ENCODE data around the gene VDAC1.
A peak's percentile ranks its signal among the peaks of the same experiment; 100 is the strongest.
"Not testable (repeated sequence)": the region's sequence is repeated elsewhere in the genome, so short reads cannot be mapped to it uniquely, and the experiment has no call there.

Gene VDAC1

DNA sequence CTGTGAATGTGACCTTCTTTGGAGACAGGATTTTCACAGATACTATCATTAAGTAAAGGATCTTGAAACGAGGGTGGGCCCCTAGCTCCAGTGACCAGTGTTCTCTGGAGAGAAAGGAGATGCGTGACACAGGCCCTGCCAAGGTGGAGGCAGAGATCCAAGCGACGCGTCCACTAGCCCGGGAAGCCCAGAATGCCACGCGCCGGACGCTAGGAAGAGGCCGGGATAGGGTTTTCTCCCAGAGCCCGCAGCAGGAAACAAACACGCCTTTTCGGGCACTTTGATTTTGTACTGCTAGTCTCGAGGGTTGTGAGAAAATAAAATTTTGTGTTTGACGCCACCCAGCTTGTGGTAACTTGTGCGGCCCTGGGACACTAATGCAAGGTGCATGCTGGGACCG, 29.6 kb upstream of the VDAC1 start:
- no peak overlapping the region for H3K4me3 ChIP-seq (ENCODE audit: low read depth, low read length)
- no peak for DNase-seq (ENCODE audit: low read depth)
- TF ChIP-seq, protein P1, sequence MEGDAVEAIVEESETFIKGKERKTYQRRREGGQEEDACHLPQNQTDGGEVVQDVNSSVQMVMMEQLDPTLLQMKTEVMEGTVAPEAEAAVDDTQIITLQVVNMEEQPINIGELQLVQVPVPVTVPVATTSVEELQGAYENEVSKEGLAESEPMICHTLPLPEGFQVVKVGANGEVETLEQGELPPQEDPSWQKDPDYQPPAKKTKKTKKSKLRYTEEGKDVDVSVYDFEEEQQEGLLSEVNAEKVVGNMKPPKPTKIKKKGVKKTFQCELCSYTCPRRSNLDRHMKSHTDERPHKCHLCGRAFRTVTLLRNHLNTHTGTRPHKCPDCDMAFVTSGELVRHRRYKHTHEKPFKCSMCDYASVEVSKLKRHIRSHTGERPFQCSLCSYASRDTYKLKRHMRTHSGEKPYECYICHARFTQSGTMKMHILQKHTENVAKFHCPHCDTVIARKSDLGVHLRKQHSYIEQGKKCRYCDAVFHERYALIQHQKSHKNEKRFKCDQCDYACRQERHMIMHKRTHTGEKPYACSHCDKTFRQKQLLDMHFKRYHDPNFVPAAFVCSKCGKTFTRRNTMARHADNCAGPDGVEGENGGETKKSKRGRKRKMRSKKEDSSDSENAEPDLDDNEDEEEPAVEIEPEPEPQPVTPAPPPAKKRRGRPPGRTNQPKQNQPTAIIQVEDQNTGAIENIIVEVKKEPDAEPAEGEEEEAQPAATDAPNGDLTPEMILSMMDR (IDR thresholded peaks at IDR 0.05; ENCODE audit: insufficient read depth, low read depth, low read length, missing control alignments), result no peak

DNA sequence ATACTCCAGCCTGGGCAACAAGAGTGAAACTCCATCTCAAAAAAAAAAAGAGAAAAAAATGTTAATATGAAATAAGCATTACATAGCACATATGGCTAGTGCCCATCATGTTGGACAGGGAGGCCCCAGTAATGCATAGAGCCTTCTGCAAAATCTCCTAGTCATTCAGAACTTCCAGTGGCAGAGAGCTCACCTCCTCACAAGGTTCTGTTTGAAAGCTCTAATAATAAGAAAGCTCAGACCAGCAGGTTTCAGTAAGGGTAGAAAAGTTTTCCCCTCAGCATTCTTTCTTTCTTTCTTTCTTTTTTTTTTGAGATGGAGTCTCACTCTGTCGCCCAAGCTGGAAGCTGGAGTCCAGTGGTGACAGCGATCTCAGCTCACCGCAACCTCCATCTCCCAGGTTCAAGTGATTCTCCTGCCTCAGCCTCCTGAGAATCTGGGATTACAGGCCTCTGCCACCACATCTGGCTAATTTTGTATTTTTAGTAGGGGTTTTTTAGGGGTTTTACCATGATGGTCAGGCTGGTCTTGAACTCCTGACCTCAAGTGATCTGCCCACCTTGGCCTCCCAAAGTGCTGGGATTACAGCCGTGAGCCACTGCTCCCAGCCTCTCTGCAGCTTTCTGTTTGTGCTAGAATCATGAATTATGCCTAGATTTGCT, 25.7 kb upstream of the VDAC1 start:
- not testable (repeated sequence) for H3K4me3 ChIP-seq (ENCODE audit: low read depth, low read length)
- peak; percentile 62 for DNase-seq (ENCODE audit: low read depth)

DNA sequence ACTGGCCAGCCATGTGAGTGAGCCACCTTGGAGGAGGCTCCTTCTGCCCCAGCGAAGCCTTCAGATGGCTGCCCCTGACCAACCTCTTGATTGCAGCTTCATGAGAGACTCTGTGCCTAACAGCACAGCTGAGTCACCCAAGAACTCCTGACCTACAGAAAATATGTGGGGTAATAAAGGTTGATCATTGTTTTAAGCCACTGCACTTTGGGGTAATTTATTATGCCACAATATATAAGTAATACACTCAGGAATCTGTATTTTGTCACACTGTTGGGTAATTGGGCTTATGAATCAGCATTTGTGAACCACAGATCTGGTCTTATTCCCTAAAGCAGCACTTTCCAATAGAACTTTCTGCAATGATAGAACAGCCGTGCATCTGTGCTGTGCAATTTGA, 24.4 kb upstream of the VDAC1 start:
- TF ChIP-seq, protein P1 (IDR thresholded peaks at IDR 0.05; ENCODE audit: insufficient read depth, low read depth, low read length, missing control alignments), result no peak
- no peak for DNase-seq (ENCODE audit: low read depth)

DNA sequence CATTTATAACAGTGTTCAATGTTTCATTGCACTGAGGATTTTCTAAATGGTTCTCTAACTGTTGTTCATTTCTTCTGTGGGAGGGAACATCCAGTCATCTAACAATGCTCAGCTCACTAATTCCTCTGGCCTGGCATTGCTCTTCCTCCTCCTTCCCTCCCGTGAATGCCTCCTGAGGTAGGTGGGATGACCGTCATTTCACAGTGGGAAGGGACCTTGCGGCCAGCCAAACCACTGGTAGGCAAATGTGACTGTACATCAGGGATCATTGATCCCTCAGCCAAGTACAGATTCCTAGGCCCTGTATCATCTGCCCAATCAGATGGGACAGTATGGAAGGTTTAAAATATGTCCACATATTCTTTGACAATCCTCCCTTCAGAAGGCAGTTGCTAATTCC, 23.7 kb upstream of the VDAC1 start:
- no peak overlapping the region for H3K4me3 ChIP-seq (ENCODE audit: low read depth, low read length)
- no peak for DNase-seq (ENCODE audit: low read depth)
- TF ChIP-seq, protein P1 (IDR thresholded peaks at IDR 0.05; ENCODE audit: insufficient read depth, low read depth, low read length, missing control alignments), result no peak

More for the DNA sequence above, 24.4 kb upstream of the VDAC1 start:
- H3K4me3 ChIP-seq (ENCODE audit: low read depth, low read length), result no peak overlapping the region

DNA sequence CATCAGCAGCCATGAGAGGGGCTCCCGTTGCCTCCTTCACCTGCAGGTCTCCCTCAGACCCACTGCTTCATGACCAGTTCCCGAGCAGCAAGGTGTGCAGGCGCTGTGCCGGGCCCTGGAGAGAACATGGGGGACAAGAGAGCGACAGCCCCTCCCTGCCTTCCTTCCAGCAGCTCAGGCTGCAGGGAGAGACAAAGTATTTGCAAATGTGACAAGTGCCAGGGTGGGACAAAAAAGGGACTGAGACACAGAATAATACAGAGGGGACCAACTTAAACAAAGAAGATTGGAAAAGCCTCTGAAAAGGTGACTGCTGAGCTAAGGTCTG, 22.5 kb upstream of the VDAC1 start:
- H3K4me3 ChIP-seq (ENCODE audit: low read depth, low read length), result no peak overlapping the region
- TF ChIP-seq, protein P1 (IDR thresholded peaks at IDR 0.05; ENCODE audit: insufficient read depth, low read depth, low read length, missing control alignments), result no peak
- DNase-seq (ENCODE audit: low read depth), result no peak

DNA sequence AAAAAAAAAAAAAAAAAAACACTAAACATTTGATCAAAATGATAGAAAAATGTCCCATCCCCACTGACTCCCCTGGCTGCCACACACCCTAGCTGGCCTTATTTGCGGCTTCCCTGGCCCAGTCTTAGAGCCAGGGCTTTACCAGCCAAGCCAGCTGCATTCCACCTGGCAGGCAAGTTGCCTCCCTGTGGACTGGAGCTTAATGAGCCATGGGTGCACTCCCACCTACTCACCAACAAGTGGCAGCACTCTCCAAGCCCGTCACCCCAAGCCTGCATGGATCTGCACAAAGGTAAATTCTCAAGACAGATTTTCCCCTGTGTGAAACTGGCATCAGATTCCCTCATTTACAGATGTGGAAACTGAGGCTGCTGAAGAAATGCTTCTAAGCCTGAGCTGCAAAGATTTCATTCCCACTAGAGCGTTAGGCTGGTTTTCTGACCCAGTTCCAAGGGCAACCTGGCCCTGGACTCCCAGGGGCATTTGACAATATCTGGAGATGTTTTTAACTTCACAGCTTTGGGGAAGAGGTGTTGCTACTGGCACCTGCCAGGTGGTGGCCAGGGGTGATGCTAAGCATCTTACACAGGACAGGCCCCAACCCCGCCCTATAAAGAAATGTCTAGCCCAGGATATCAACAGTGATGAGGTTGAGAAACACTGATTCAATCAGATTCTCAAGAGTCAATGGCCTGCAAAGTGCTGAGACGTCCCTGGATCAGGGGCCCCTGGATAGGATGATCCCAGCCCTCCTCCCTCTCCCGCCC, 21.9 kb upstream of the VDAC1 start:
- TF ChIP-seq, protein P1 (IDR thresholded peaks at IDR 0.05; ENCODE audit: insufficient read depth, low read depth, low read length, missing control alignments), result peak; percentile 70
- peak; percentile 84 for DNase-seq (ENCODE audit: low read depth)
- H3K4me3 ChIP-seq (ENCODE audit: low read depth, low read length), result no peak overlapping the region

DNA sequence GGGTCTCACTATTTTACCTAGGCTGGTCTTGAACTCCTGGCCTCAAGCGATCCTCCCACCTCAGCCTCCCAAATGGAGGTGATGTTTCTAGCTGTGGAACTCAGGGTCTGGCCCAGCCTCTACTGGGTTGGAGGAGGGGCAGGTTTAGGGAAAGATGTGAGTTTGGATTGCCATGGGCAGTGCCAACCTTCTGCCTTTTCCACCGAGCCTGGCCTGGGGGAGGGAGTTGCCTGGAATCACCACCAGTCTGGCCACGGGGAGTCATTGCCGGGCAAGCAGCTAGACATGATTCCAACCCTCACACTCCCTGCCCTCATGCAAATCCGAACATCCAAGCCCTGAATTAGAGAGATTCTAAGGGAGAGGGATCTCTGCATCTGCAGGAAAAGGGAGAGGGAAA, 21.0 kb upstream of the VDAC1 start:
- TF ChIP-seq, protein P1 (IDR thresholded peaks at IDR 0.05; ENCODE audit: insufficient read depth, low read depth, low read length, missing control alignments), result no peak
- no peak overlapping the region for H3K4me3 ChIP-seq (ENCODE audit: low read depth, low read length)
- DNase-seq (ENCODE audit: low read depth), result no peak
